ENCODE results near the gene TMEM138.

Gene TMEM138

DNA sequence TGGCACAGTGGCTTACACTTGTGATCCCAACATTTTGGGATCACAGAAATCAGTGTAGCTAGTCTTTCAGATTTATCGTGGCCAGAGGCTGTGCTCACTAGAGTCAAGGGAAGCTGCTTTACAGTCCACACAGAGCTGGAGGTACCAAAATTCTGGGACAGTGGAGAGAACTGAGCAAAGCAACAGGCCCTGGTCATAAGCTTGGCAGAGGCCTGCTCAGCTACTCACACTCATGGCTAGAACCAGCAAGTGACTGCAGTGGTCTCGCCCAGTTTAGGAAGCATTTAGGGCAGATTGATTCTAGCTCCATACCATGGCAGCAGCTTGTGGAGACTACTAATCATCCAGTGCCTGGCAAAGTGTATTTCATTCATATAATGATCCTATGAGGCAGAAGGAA, 39.0 kb downstream of the TMEM138 start:
- TF ChIP-seq, protein P1, sequence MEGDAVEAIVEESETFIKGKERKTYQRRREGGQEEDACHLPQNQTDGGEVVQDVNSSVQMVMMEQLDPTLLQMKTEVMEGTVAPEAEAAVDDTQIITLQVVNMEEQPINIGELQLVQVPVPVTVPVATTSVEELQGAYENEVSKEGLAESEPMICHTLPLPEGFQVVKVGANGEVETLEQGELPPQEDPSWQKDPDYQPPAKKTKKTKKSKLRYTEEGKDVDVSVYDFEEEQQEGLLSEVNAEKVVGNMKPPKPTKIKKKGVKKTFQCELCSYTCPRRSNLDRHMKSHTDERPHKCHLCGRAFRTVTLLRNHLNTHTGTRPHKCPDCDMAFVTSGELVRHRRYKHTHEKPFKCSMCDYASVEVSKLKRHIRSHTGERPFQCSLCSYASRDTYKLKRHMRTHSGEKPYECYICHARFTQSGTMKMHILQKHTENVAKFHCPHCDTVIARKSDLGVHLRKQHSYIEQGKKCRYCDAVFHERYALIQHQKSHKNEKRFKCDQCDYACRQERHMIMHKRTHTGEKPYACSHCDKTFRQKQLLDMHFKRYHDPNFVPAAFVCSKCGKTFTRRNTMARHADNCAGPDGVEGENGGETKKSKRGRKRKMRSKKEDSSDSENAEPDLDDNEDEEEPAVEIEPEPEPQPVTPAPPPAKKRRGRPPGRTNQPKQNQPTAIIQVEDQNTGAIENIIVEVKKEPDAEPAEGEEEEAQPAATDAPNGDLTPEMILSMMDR (IDR thresholded peaks at IDR 0.05; ENCODE audit: low read depth, low read length), result no peak
- no peak for DNase-seq (ENCODE audit: extremely low read depth, low read depth)

DNA sequence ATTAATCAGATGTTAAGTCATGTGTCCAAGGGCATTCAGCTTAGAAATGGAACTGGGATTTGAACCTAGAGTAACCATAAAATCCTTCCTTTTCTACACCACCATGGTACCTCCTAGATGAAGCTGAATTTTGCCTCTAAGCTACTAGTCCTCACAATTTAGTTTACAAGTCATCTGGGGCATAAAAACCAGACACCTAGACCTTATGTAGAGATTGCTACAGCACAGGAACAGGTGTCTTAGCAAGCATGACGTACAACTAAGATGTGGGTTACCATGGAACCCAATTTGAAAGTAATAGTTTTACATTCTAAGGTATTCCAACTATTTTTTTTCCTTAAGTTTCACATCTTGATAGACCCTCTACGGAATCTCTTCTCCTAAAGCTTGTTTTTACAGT, 39.4 kb downstream of the TMEM138 start:
- TF ChIP-seq, protein P1 (IDR thresholded peaks at IDR 0.05; ENCODE audit: low read depth, low read length), result no peak
- no peak for DNase-seq (ENCODE audit: extremely low read depth, low read depth)

DNA sequence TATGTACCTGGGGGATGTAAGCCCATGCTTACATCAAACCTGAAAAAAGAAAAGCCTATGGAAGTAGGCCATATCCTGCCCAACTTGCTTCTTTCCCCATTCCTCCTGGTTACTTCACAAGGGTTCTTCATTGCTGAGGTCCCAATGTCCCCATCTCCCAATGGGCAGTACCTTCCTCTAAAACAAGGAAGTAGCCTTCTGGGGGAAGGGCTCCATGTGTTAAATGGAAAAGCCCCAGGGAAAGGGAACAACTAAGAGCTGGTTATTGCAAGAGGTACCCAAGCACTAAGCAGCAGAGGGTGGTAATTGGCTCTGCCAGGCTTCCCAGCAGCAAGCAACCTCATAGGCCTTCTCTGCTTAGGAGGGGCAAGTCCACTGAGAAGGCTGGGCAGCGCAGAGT, 41.5 kb downstream of the TMEM138 start:
- no peak for DNase-seq (ENCODE audit: extremely low read depth, low read depth)
- TF ChIP-seq, protein P1 (IDR thresholded peaks at IDR 0.05; ENCODE audit: low read depth, low read length), result no peak

DNA sequence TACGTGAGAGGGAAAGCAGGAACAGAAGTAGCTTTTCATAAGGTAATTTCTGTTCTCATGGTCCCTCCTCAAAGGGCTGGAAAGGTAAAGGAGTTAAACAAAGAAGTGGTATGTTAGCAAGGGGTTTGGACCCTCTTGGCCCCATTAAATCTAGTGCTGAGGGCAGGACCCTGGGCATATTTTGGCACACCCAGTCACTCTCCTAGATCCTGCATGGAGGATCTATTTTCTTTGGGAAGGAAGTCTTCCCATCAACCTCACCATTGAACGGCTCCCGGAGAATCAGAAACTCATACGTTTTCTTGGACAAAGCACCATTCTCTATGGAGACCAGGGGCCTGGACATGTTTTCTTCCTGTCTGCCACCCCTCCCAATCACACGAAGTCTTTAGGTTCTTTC, 41.9 kb downstream of the TMEM138 start:
- TF ChIP-seq, protein P1 (IDR thresholded peaks at IDR 0.05; ENCODE audit: low read depth, low read length), result no peak
- DNase-seq (ENCODE audit: extremely low read depth, low read depth), result no peak

DNA sequence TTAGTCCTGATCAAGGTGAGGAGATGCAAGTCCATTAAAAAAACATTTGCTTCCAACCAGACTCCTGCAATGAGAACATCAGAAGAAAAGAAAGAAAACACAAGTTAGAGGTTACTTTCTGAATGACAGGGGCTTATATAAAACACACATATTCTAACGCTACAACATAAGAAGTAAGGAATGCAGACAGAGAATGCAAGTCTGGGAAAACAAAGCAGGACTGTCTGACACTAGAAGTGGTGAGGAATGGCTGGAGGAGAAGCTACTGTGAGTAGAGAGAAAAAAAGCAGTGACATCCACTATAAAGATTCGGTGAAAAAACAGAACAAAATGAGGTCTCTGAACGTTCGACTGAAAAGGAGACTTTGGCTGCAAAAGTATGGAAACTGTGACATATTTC, 42.5 kb downstream of the TMEM138 start:
- TF ChIP-seq, protein P1 (IDR thresholded peaks at IDR 0.05; ENCODE audit: low read depth, low read length), result no peak
- DNase-seq (ENCODE audit: extremely low read depth, low read depth), result no peak

DNA sequence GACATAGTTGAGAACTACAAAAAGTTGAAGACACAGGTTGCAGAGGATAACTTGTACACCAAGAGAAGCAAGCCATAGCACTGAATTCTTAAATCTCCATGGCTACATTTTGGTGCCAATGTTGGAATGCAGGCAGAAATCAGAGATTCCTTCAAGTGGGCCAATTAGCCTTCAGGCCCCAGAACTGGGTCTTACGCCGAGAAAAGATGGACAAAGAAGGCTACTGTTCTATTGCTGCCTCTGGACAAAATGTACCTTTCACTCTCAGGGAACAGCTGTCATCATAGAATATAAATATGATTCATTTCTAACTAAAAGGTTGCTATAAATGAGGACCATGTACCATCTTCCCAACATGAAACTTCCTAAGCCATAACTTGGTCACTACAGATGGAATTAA, 43.9 kb downstream of the TMEM138 start:
- no peak for DNase-seq (ENCODE audit: extremely low read depth, low read depth)
- TF ChIP-seq, protein P1 (IDR thresholded peaks at IDR 0.05; ENCODE audit: low read depth, low read length), result no peak

DNA sequence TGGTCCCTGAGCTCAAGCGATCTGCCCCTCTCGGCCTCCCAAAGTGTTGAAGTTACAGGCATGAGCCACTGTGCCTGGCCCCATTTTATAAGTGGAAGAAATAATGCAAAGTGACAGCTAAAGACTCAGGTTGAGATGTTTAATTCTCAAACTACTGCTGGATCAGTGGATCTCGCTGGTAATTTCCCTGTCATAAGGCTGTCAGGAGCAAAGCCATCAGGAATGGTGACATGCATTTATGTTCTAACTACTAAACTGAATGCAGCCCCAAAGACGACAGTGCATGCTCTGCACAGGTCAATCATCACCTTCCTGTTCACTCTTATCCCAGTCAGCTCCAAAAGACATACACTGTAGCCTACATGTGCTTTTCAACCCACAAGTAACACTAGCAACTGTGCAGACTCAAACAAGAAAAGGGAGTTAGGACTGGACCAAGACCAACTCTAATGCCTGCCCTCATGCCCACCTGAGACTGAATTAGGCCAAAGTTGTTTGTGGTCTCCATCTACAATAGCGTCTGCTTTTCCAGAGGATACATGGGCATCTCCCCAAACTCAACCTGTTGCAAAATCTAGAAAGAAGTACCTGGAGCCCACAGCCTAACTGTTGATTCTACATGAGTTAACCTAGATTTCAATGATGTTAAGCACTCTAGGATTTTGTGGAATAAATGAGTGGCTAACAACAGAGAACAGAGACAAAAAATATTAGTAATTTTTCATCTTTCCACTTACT, 45.0 kb downstream of the TMEM138 start:
- DNase-seq (ENCODE audit: extremely low read depth, low read depth), result no peak
- TF ChIP-seq, protein P1 (IDR thresholded peaks at IDR 0.05; ENCODE audit: low read depth, low read length), result no peak
